Smooth muscle cell (in vitro differentiated cells): ENCODE data around the gene ENTHD1. TPM values are rescaled to one million over a fixed set of nuclear protein-coding genes. Genes with fewer than 3 reads are reported as not detected.
"Not testable (repeated sequence)": the region's sequence is repeated elsewhere in the genome, so short reads cannot be mapped to it uniquely, and the experiment has no call there.

ENCODE experiments used
- DNase-seq: peaks from one replicate; lab custom pipeline; 2025; ENCODE audit not compliant: unreplicated experiment; lab: John Stamatoyannopoulos, UW
- H2AFZ ChIP-seq: fragments of 200-600 bp; sonication (generic); 2 replicates; pipeline ENCODE4 v1.6.0; 2016; ENCODE audit warnings: antibody characterized with exemption, low read depth, mild to moderate bottlenecking
- H3F3A ChIP-seq: fragments of 200-600 bp; sonication (generic); 2 replicates; pipeline ENCODE4 v1.6.0; 2017; ENCODE audit warnings: antibody characterized with exemption, low read depth
- H3K27ac ChIP-seq: fragments of 200-600 bp; sonication (generic); 2 replicates; pipeline ENCODE4 v1.5.1; 2016; ENCODE audit warnings: low read depth, mild to moderate bottlenecking
- H3K27me3 ChIP-seq: fragments of 200-600 bp; sonication (generic); 2 replicates; pipeline ENCODE4 v1.6.1; 2016; ENCODE audit warnings: low read depth, mild to moderate bottlenecking
- H3K36me3 ChIP-seq: fragments of 200-600 bp; sonication (generic); 2 replicates; pipeline ENCODE4 v1.5.1; 2016; ENCODE audit warnings: low read depth
- H3K4me1 ChIP-seq: fragments of 200-600 bp; sonication (generic); 2 replicates; pipeline ENCODE4 v1.5.1; 2016; ENCODE audit warnings: low read depth
- H3K4me2 ChIP-seq: fragments of 200-600 bp; sonication (generic); 2 replicates; pipeline ENCODE4 v1.6.0; 2016; ENCODE audit warnings: mild to moderate bottlenecking
- H3K4me3 ChIP-seq: fragments of 200-600 bp; sonication (generic); 2 replicates; pipeline ENCODE4 v1.5.1; 2016; ENCODE audit warnings: mild to moderate bottlenecking
- H3K79me2 ChIP-seq: fragments of 200-600 bp; sonication (generic); 2 replicates; pipeline ENCODE4 v1.6.0; 2016; ENCODE audit warnings: low read depth, mild to moderate bottlenecking
- H3K9ac ChIP-seq: fragments of 200-600 bp; sonication (generic); 2 replicates; pipeline ENCODE4 v1.6.0; 2016; ENCODE audit warnings: low read depth
- H3K9me3 ChIP-seq: fragments of 200-600 bp; sonication (generic); replicated peaks from 2 replicates; pipeline ENCODE4 v1.5.1; 2016; ENCODE audit warnings: low read depth
- H4K20me1 ChIP-seq: fragments of 200-600 bp; sonication (generic); 2 replicates; pipeline ENCODE4 v1.6.0; 2016; ENCODE audit warnings: low read depth
- CTCF ChIP-seq: fragments of 200-600 bp; sonication (generic); IDR thresholded peaks from 2 replicates; pipeline ENCODE4 v1.5.1; 2017; ENCODE audit warnings: borderline replicate concordance, mild to moderate bottlenecking, antibody characterized with exemption; ENCODE audit not compliant: insufficient read depth, poor library complexity, severe bottlenecking
- WGBS: methylation state at CpG from one replicate; pipeline ENCODE4 v1.1.7; 2016; ENCODE audit warnings: low lambda C conversion rate; 5-methylcytosine and 5-hydroxymethylcytosine counted together
- polyA plus RNA-seq: library from polyadenylated mRNA; unstranded; fragments of >200 nt; fragmentation: Nextera tagmentation; extraction: Ambion mirVana; gene quantifications from 2 replicates; pipeline ENCODE4 v1.2.1, GENCODE V29; 2016
- total RNA-seq: library from RNA; depleted of rRNA; stranded (reverse); fragments of >200 nt; gene quantifications from 2 replicates; pipeline ENCODE4 v1.2.3, GENCODE V29; 2014

ENTHD1 gene
- total and polyA plus RNA-seq, 2 experiments from 2014 or later: not detected

DNA sequence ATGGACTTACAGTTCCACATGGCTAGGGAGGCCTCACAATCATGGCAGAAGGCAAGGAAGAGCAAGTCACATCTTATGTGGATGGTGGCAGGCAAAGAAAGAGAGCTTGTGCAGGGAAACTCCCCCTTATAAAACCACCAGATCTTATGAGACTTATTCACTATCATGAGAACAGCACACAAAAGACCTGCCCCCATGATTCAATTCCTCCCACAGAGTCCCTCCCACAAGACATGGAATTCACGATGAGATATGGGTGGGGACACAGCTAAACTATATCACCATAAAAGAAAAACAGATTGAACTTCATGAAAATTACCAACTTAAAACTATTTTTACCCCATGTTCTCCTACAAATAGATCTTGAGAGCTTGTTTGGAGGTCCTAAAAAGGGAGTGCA lies 19.6 kb downstream of the ENTHD1 start:
- TF ChIP-seq CTCF: no peak
- Histone ChIP-seq H3K27me3 (no peaks in the 10 kb centered on the region), H4K20me1 (no peaks in the 10 kb centered on the region), H2AFZ (no peak overlapping the region), H3K4me2 (no peak overlapping the region), H3K79me2 (no peaks in the 10 kb centered on the region), H3K4me1 (no peaks in the 10 kb centered on the region), H3F3A (no peaks in the 10 kb centered on the region), H3K9me3 (no peaks in the 10 kb centered on the region), H3K9ac (no peak overlapping the region), H3K36me3 (no peaks in the 10 kb centered on the region), H3K4me3 (no peak overlapping the region), H3K27ac (no peak overlapping the region)
- WGBS: 73% methylated on average over 1 of the region's 1 CpG
- no peak for DNase-seq

DNA sequence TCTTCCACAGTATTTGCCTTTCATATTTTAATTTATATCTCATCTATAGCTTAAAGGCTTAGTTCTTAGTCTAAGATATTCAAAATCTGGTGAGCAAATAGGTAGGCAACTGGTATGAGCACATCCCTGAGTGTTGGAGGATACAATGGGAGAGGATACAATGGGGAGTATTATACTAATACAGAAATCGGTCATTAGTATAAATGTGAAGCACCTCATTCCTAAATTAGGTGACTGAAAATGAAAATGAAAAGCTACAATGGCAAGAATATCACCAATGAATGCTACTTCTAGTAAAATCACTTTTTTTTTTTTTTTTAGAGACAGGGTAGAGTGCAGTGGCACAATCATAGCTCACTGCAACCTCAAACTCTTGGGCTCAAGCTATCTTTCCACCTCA lies 21.0 kb downstream of the ENTHD1 start:
- Histone ChIP-seq H3K27me3 (no peaks in the 10 kb centered on the region), H3K4me3 (no peak overlapping the region), H3K9me3 (no peaks in the 10 kb centered on the region), H3K36me3 (no peaks in the 10 kb centered on the region), H3F3A (no peaks in the 10 kb centered on the region), H2AFZ (no peak overlapping the region), H4K20me1 (no peaks in the 10 kb centered on the region), H3K27ac (no peak overlapping the region), H3K9ac (no peak overlapping the region), H3K4me1 (no peaks in the 10 kb centered on the region), H3K4me2 (no peak overlapping the region), H3K79me2 (no peaks in the 10 kb centered on the region)
- TF ChIP-seq CTCF: no peak
- WGBS: 88% methylated on average over 1 of the region's 1 CpG
- DNase-seq: no peak

DNA sequence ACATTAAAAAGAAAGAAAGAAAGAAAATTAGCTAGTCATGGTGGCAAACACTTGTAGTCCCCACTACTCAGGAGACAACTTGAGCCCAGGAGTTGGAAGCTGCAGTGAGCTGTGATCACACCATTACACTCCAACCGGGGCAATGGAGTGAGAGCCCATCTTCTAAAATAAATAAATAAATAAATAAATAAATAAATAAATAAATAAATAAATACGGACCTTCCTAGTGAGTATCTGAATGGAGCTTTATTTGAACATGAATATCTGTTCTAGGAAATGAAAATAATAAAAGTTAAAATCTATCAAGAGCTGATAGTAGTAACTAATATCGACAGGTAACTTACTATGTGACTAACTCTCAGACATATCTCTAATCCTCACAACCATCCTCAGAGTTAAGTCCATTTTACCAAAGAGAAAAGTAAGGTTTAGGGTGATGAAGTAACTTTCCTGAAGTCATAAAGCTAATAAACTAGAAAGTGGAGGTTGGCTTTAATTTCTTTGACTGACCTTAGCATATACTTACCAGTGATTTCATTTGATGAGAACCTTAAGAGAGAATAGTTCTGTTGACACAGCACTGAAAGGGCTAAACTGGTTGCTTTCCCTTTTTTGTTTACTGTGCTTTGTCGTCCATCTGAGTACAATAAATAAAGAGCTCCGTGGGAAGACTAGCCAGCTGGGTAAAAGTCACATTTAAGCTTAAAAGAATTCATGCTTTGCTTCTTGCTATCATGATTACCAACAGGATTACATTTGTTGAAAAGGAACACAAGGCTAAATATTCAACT lies 22.4 kb downstream of the ENTHD1 start:
- Histone ChIP-seq H3K79me2 (no peaks in the 10 kb centered on the region), H3K4me1 (no peaks in the 10 kb centered on the region), H3K27me3 (no peaks in the 10 kb centered on the region), H3K9me3 (no peaks in the 10 kb centered on the region), H3K4me2 (no peak overlapping the region), H3K4me3 (no peak overlapping the region), H3K27ac (no peak overlapping the region), H3K36me3 (no peaks in the 10 kb centered on the region), H3K9ac (no peak overlapping the region), H3F3A (no peaks in the 10 kb centered on the region), H2AFZ (no peak overlapping the region), H4K20me1 (no peaks in the 10 kb centered on the region)
- 74% methylated on average over 5 of the region's 5 CpGs for WGBS
- no peak for TF ChIP-seq CTCF
- DNase-seq: no peak

GRCh38 chr22:39869797-39870196 lies 23.8 kb downstream of the ENTHD1 start:
- not testable (repeated sequence) for H3K9ac ChIP-seq, H2AFZ ChIP-seq, H3K4me2 ChIP-seq, H3K4me1 ChIP-seq, H4K20me1 ChIP-seq, H3F3A ChIP-seq, H3K79me2 ChIP-seq, H3K4me3 ChIP-seq, H3K27ac ChIP-seq, DNase-seq, H3K9me3 ChIP-seq, H3K36me3 ChIP-seq
- peaks cover 11% of the 10 kb centered on the region for H3K27me3 ChIP-seq
- 91% methylated on average over 2 of the region's 2 CpGs for WGBS
